ENCODE data around the gene FOXP1.

FOXP1 gene

GRCh38 chr3:71065764-71066013, 517.8 kb downstream of the FOXP1 start:
- TF ChIP-seq POLR2AphosphoS5 (IDR thresholded peaks at IDR 0.05; ENCODE audit: low read depth, low read length) (no peak), SIN3A (IDR thresholded peaks at IDR 0.05; ENCODE audit: borderline replicate concordance, insufficient read depth, low read length) (no peak), FOXP2 (optimal IDR thresholded peaks at IDR 0.05; ENCODE audit: borderline replicate concordance, extremely low read depth, extremely low read length, insufficient read depth) (no peak), TAF1 (IDR thresholded peaks at IDR 0.05; ENCODE audit: borderline replicate concordance, insufficient read depth, low read length) (no peak), REST (IDR thresholded peaks at IDR 0.05; ENCODE audit: insufficient read depth in 1 of 2, low read depth in 2 of 2, low read length in 2 of 2) (no peak)

DNA sequence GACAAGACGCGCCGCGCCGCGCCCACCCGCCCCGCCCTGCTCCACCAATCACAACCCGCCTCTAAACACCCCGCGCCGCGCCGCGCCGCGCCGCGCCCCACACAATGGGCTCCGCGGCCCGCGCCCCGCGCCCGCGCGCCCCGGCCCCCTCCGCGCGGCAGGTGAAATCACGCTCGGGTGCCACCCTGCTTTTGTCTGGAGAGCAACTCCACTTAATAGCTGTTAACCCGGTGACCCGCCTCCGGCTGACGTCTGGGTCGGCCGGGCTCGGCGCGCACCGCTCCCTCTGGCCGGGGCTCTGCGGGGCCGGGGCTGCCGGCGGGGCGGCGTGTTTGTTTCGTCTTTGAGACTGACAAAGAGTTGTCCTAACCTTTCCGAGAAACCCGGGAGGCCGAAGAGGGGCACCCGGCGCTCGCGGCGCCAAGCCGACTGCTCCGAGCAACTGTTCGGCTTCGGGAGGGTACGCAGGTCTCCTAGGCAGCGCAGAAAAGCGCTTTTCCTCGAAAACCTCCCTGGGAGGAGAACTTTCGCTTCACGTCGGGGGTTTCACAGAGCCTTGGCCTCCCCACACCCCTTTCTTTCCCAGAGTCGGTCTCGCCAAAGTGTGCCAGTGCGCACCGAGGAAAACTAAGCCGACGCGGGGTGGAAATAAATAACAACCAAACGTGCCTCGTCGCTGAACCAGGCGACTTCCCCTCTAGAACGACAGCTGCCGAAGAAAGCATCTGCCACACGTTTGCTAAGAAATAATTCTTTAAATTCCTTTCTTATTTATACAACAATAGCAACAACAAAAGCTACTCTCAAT, 518.4 kb downstream of the FOXP1 start:
- no peak for TF ChIP-seq TAF1 (IDR thresholded peaks at IDR 0.05; ENCODE audit: borderline replicate concordance, insufficient read depth, low read length)
- 0 out of 2 replicates have a peak, but pooled peaks have one; percentile 33 for TF ChIP-seq SIN3A (IDR thresholded peaks at IDR 0.05; ENCODE audit: borderline replicate concordance, insufficient read depth, low read length)

DNA sequence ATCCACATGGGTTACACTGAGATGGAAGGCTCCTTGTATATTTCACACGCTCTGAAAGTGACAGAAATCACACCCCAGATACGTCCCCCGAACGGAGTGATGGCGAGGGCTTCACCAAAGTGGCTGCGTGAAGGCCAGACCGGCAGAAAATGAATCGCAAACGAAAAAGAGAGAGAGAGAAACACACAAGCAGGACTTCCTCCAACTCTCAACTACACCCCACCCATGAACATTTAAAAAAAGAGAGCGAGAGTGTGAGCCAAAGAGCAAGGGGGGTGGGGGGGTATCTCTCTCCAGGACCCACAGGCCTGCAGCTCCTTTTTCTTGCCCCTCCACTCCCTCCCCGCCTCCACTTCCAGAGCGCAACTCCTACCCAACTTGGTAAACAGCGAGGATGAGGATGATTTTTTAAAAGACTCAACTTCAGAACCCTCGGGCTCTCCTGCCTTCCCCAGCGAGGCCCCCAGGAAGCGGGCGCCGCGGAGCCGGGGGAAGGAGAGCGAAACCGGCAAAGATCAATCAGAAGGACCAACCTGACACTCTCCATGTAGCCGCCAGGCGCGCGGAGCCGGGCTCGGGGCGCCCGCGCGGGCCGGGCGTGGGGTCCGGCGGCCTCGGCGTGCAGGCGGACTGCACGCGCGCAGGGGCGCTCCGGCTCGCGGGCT, 519.1 kb downstream of the FOXP1 start:
- TF ChIP-seq REST (IDR thresholded peaks at IDR 0.05; ENCODE audit: insufficient read depth in 1 of 2, low read depth in 2 of 2, low read length in 2 of 2) (no peak), POLR2AphosphoS5 (IDR thresholded peaks at IDR 0.05; ENCODE audit: low read depth, low read length) (no peak), FOXP2 (optimal IDR thresholded peaks at IDR 0.05; ENCODE audit: borderline replicate concordance, extremely low read depth, extremely low read length, insufficient read depth) (no peak), TAF1 (IDR thresholded peaks at IDR 0.05; ENCODE audit: borderline replicate concordance, insufficient read depth, low read length) (no peak), SIN3A (IDR thresholded peaks at IDR 0.05; ENCODE audit: borderline replicate concordance, insufficient read depth, low read length) (no peak)

GRCh38 chr3:71063773-71064290, 519.7 kb downstream of the FOXP1 start:
- TF ChIP-seq POLR2AphosphoS5 (IDR thresholded peaks at IDR 0.05; ENCODE audit: low read depth, low read length) (no peak), FOXP2 (optimal IDR thresholded peaks at IDR 0.05; ENCODE audit: borderline replicate concordance, extremely low read depth, extremely low read length, insufficient read depth) (no peak), TAF1 (IDR thresholded peaks at IDR 0.05; ENCODE audit: borderline replicate concordance, insufficient read depth, low read length) (no peak), SIN3A (IDR thresholded peaks at IDR 0.05; ENCODE audit: borderline replicate concordance, insufficient read depth, low read length) (no peak), REST (IDR thresholded peaks at IDR 0.05; ENCODE audit: insufficient read depth in 1 of 2, low read depth in 2 of 2, low read length in 2 of 2) (no peak)

DNA sequence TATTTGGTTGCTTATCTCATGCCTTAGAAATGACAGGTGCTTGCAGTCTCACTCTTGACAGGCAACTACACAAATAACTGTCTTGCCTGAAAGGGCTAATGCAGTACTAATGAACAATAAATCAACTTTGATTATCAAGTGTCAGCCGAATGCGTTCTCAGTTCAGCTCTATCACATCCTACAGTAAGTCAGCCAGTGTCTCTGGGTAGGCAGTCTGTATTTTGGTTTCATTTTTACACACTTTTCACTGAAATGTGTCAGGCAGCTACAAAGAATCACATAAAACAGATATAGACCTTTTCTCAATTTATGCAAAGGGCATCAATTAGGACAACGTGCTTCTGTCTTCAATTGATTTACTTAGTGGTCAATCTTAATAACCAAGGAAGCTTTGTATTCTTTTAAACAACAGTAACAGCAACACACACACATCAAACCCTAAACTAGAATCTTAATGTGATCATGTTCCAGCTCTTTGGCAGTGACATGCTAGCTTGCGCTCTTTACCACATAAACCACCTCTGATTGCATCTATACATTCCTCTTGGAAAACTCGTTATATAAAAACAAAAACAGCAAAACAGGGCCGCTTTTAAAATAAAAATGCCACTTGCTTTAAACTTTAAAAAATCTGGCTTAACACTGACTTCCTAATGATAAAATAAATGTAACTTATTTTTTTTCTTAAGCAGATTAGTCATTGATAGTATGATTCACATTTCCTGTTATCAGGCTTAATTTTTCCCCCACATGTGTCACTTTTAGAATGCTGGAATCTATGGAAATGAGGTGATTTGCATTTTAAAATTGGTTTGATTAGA, 520.4 kb downstream of the FOXP1 start:
- TF ChIP-seq POLR2AphosphoS5 (IDR thresholded peaks at IDR 0.05; ENCODE audit: low read depth, low read length): no peak
